Ovary (tissue), 9 donors: ENCODE data around the gene EFCC1. TPM values are rescaled to one million over a fixed set of nuclear protein-coding genes. Genes with fewer than 3 reads are reported as not detected.

Experiments
- DNase-seq, 5 donors: peaks; one replicate each; pipeline ENCODE4 v3.0.0-alpha.2; 2019 to 2020
- H3K27ac ChIP-seq, 2 donors: fragments of 200-600 bp; one replicate each; pipeline versions ENCODE4 v1.5.1 to v1.8.0; 2019 to 2022
- H3K27me3 ChIP-seq: fragments of 200-600 bp; one replicate; pipeline ENCODE4 v1.8.0; 2022
- H3K36me3 ChIP-seq: fragments of 200-600 bp; sonication (generic); one replicate; pipeline ENCODE4 v1.5.1; 2019
- H3K4me1 ChIP-seq: one replicate; pipeline ENCODE4 v1.8.1; 2013; ENCODE audit warnings: mild to moderate bottlenecking, moderate library complexity; ENCODE audit not compliant: insufficient read depth
- H3K4me3 ChIP-seq: fragments of 200-600 bp; sonication (generic); one replicate; pipeline ENCODE4 v1.5.1; 2017
- H3K9me3 ChIP-seq, 2 donors: fragments of 200-600 bp in 1 of 2; sonication (generic) in 1 of 2; one replicate each; pipeline versions ENCODE4 v1.5.1 to v1.8.1; 2013 to 2019; ENCODE audit warnings: mild to moderate bottlenecking in 1 of 2, moderate library complexity in 1 of 2
- EP300 ChIP-seq: sonication (generic); formaldehyde crosslinking; IDR thresholded peaks from one replicate; pipeline ENCODE4 v1.6.1; 2017; ENCODE audit warnings: antibody characterized with exemption
- POLR2A ChIP-seq: fragments of 450-650 bp; IDR thresholded peaks from one replicate; pipeline ENCODE4 v1.6.1; 2017; ENCODE audit warnings: antibody characterized with exemption, mild to moderate bottlenecking, moderate library complexity
- WGBS, 3 donors: extraction: QIAGEN DNeasy Blood & Tissue Kit in 1 of 3; methylation state at CpG; one replicate each; pipeline versions ENCODE4 v1.1.5 to v1.1.7; 2013 to 2017; 5-methylcytosine and 5-hydroxymethylcytosine counted together
- intact Hi-C, 4 donors: fragments of 100-400 bp; cut with DNase I; formaldehyde crosslinking; loops; one replicate each; pipeline versions ENCODE4 v1.11.0 to v1.15.1; 2022 to 2023
- polyA plus RNA-seq, 2 donors: library from polyadenylated mRNA; stranded (reverse); fragments of 200-250 nt in 1 of 2; fragments of 350-450 nt in 1 of 2; fragmentation: Illumina TruSeq in 1 of 2; extraction: RNeasy Lipid Tissue Mini Kit (QIAGEN cat#74804) in 1 of 2; gene quantifications; one replicate each; pipeline ENCODE4 v1.2.3, GENCODE V29; 2013 to 2014
- total RNA-seq, 7 donors: library from RNA; depleted of rRNA in 2 of 7; stranded (reverse); fragments of >200 nt in 2 of 7; fragmentation: NEBNext Ultra II Directional in 3 of 7; extraction: Animal tissue kit (Norgen Biotek cat#: 25700) in 3 of 7; gene quantifications; one replicate each; pipeline versions ENCODE4 v1.1.0 to v1.2.4, GENCODE V29; 2016 to 2023
- TF ChIP-seq, protein P1 (sequence below), 3 donors: fragments of 450-650 bp in 2 of 3; fragments of 200-600 bp in 1 of 3; IDR thresholded peaks; one replicate each; pipeline versions ENCODE4 v1.5.1 to v1.8.0; 2016 to 2022; ENCODE audit warnings: antibody characterized with exemption in 3 of 3, mild to moderate bottlenecking in 1 of 3
- donor health status: DM: no; HTN: no; CAD: no; lungs with moderate emphysema.
- donor health status: DM: no; HTN: no; CAD: no.
- donor health status: Bipolar disorder and iron deficiency.
- donor health status: DM: yes; HTN: yes; CAD: no.
- donor health status: DM: no; HTN: no; CAD: no.
- donor health status: DM: yes; HTN: yes; CAD: no.

The EFCC1 gene
- total and polyA plus RNA-seq, 9 donors: 3.7 to 15.5 (median 7.8) TPM

DNA sequence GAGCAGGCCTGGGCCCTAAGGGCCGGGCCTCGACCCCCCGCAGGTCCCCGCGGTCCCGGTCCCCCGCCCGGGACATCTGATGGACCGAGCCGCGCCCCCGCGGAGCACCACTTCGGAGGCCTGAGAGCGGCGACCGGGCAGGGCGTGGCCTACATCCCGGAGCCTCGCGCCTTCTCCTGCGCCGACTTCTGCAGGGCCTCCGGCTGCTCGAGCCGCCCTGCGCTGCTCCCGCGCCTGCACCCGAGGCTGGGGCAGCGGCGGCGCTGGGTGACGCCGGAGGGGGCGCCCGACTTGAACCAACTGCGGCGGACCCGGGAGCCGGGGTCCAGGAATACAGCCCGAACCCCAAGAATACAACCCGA lies 44.6 kb downstream of the EFCC1 start:
- Histone ChIP-seq H3K4me1 (peaks cover 8% of the 10 kb centered on the region), H3K9me3 (no peaks in the 10 kb centered on the region), H3K27me3 (no peaks in the 10 kb centered on the region), H3K36me3 (no peaks in the 10 kb centered on the region), H3K4me3 (peak overlapping the region; percentile 8), H3K27ac (no peak overlapping the region)
- no peak for TF ChIP-seq POLR2A
- intact Hi-C loops: no loop called here
- 3 to 15% (median 5%) methylated on average over 23 to 43 of the region's 43 CpGs for WGBS, 3 donors
- peak in 2 of 5 donors; percentile 36 to 52 for DNase-seq

DNA sequence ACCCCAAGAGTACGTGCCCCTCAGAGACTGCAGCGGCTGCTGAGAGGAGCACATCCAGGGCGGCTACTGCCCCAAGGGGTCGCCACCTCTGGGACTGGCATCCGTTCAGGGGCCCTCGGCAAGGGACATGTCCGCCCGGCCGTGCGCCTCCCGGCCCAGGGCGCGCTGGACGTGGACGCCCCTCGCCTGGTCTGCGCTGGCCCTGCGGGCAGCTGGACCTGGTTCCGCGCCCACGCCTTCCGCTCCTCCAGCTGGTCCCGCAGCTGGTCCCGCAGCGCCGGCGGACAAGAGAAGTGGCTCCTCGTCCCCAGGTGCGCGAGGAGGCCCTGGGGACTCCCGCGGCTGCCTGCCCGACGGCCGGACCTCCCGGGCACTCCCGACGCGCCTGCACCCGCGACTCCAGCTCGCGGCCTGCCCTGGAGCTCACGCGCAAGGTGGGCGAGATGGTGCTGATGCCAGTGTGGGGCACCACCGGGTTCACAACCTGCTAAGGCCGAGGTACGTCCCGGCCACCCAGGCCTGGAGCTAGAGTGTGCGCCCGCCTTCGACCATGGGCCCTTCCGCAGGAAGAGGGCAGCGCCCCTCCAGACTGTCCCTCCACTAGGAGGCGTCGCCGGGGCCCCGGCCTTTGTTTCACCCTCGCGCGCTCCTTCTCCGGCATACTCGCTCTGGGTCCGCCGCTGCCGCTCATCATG lies 45.1 kb downstream of the EFCC1 start:
- no peak overlapping the region for H3K27ac ChIP-seq
- DNase-seq: peak in 1 of 5 donors; percentile 27

DNA sequence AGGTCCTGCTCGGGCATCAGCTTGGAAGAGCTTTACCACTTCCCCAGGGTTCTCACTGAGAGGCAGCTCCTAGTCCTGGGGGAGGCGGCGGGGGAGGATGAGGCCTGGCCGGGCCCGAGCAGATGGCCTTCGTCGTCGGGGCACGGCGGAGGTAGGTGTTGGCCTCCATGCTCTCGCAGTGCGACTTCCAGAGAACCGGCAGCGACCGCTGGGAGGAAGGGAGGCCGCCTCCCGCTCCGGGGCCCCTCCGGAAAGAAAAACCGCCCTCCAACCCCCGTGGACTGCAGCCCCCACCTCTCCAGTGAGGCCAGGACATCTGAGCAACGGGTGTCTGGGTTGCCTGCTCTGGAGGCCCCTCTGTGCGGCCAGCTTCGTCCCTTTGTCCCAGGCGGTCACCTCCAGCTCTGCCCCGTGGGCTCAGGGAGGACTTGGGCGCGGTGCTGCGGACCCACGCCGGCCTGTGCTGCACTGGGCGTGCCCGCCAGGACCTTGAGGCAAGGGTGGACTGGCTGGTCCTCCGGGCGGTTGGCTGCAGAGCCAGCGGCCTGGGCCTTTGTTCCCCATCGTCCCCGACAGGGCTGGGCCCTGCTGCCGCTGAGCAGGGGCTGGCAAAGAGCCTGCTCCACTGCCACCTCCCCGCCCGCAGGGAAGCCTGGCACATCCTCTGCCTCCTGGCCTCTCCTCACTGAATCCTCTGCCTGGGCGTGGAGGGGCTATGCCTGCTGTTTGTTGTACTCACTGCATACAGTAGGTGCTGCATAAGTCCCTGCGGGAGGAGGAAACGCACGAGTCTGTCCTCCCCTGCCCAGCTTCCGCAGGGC lies 45.8 kb downstream of the EFCC1 start:
- Histone ChIP-seq H3K27me3 (no peaks in the 10 kb centered on the region), H3K9me3 (no peaks in the 10 kb centered on the region), H3K4me3 (no peak overlapping the region), H3K27ac (no peak overlapping the region), H3K4me1 (peaks cover 9% of the 10 kb centered on the region), H3K36me3 (no peaks in the 10 kb centered on the region)
- DNase-seq: peak in 1 of 5 donors; percentile 20
- intact Hi-C loops: no loop called here
- WGBS, 3 donors: 80 to 85% (median 85%) methylated on average over 38 to 46 of the region's 46 CpGs
- TF ChIP-seq, protein P1, sequence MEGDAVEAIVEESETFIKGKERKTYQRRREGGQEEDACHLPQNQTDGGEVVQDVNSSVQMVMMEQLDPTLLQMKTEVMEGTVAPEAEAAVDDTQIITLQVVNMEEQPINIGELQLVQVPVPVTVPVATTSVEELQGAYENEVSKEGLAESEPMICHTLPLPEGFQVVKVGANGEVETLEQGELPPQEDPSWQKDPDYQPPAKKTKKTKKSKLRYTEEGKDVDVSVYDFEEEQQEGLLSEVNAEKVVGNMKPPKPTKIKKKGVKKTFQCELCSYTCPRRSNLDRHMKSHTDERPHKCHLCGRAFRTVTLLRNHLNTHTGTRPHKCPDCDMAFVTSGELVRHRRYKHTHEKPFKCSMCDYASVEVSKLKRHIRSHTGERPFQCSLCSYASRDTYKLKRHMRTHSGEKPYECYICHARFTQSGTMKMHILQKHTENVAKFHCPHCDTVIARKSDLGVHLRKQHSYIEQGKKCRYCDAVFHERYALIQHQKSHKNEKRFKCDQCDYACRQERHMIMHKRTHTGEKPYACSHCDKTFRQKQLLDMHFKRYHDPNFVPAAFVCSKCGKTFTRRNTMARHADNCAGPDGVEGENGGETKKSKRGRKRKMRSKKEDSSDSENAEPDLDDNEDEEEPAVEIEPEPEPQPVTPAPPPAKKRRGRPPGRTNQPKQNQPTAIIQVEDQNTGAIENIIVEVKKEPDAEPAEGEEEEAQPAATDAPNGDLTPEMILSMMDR (IDR thresholded peaks at IDR 0.05): no peak
- TF ChIP-seq EP300 (no peak), POLR2A (no peak)

More for the DNA sequence above, 45.1 kb downstream of the EFCC1 start:
- no peaks in the 10 kb centered on the region for H3K36me3 ChIP-seq
- WGBS, 3 donors: 26 to 30% (median 27%) methylated on average over 52 to 67 of the region's 67 CpGs
- H3K4me3 ChIP-seq: peak overlapping the region; percentile 8
- no peak for TF ChIP-seq POLR2A
- TF ChIP-seq, protein P1 (IDR thresholded peaks at IDR 0.05): no peak
- TF ChIP-seq EP300: no peak
- H3K9me3 ChIP-seq: no peaks in the 10 kb centered on the region
- H3K27me3 ChIP-seq: no peaks in the 10 kb centered on the region
- intact Hi-C loops: no loop called here
- peaks cover 8% of the 10 kb centered on the region for H3K4me1 ChIP-seq

DNA sequence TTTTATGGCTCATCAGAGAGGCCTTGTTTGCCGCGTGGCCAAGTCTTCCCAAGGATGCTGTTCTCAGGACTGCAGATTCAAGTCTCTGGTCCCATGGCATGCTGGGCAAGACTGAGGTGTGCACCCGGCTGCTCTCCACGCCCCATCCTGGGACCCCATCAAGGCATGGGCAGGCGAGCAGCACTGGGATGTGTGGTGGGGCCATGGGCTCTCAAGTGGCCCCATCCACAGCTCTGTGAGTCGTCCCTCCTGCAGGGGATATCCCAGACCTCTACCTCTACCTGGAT lies 46.4 kb downstream of the EFCC1 start:
- TF ChIP-seq, protein P1 (IDR thresholded peaks at IDR 0.05): no peak
- no peak for TF ChIP-seq EP300
- TF ChIP-seq POLR2A: no peak
- peaks cover 12% of the 10 kb centered on the region for H3K4me1 ChIP-seq
- no peak for DNase-seq
- no peaks in the 10 kb centered on the region for H3K27me3 ChIP-seq
- no peak overlapping the region for H3K4me3 ChIP-seq
- H3K27ac ChIP-seq: no peak overlapping the region
- no peaks in the 10 kb centered on the region for H3K36me3 ChIP-seq
- WGBS, 3 donors: 92 to 94% (median 93%) methylated on average over 6 of the region's 6 CpGs
- H3K9me3 ChIP-seq: no peaks in the 10 kb centered on the region
- intact Hi-C loops: no loop called here
